HG02642 (cell line): ENCODE measurements around the gene TBC1D8.

Source experiments
- ATAC-seq: cut with Tn5 transposase; IDR thresholded peaks from one replicate; pipeline ENCODE4 v1.9.1; 2021; ENCODE audit warnings: mild to moderate bottlenecking; ENCODE audit not compliant: unreplicated experiment, poor library complexity

The TBC1D8 gene

DNA sequence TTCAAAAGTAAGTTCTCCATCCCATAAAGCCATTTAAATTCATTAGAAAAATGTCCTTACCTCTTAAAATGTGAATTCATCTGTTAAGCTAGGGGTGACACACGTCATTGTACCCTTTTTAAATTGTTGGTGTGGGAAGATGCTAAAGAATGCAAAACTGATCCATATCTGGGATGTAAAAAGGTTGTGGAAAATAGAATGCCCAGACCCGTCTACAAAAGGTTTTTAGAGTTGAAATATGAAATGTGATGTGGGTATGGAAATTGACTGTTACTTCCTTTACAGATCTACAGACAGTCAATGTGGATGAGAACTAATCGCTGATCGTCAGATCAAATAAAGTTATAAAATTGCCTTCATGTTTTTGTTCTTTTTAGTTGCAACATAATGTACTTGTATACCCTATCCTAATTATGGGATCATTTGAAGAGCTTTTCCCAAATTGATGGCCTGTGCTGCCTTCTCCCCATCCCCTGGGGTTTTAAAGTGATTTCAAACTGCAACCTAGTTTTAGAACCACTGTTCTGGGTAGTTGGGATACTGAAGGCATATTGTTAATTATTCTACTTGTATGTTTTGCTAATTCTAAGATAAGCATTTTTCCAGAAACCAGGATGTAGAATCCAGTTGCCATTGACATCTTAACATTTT lies 145.0 kb downstream of the TBC1D8 start:
- ATAC-seq, result no peak

DNA sequence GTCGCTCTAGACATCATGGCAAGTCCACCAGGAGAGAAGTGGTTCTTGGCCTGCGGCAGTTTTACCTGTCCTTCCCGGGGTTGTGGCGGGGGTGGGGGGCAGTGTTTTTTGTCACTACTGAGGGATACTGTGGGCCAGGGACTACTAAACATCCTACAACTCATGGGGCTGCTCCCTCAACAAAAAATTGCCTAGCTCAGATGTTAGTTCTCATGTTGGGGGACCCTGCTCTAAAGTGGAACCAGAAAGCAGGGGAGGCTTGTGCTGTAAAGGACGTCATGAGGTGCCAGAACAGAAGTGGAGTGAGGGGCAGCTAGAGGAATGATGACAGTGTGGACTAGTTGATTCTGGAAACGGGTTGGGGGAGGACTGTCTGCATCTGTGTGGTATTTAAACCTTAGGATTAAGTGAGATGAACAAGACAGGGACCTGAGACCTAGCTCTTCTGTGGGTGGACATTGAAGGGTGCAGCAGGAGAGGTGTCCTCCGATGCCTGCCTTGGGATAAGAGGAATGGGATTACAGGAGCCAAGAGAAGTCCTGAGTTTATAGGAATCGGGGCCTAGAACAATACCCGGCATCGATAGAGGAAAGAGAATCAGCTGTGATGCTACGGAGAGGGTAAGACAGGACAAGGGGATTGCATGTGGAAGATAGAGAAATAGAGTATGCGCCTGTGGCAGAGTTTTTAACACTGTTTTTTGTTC lies 146.4 kb downstream of the TBC1D8 start:
- ATAC-seq, result no peak

DNA sequence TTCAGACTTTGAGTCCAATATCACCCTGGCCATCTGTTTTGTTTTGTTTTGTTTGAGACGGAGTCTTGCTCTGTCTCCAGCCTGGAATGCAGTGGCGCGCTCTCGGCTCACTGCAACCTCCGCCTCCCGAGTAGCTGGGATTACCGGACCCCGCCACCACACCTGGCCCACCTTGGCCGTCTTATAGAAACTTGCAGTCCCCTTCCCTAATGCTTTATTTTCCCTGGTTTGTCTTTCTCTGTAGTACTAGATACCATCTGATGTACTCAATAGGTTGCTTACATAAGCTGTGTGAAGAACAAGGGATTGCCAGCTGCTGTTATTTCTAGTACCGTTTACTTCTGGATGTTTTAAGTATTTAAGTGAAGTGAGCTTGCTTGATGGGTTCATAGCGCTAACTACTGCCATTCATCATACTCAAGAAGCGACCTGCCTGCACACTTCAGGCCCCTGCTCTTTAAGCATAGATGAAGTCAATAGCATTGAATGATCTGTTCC lies 147.9 kb downstream of the TBC1D8 start:
- ATAC-seq, result no peak

DNA sequence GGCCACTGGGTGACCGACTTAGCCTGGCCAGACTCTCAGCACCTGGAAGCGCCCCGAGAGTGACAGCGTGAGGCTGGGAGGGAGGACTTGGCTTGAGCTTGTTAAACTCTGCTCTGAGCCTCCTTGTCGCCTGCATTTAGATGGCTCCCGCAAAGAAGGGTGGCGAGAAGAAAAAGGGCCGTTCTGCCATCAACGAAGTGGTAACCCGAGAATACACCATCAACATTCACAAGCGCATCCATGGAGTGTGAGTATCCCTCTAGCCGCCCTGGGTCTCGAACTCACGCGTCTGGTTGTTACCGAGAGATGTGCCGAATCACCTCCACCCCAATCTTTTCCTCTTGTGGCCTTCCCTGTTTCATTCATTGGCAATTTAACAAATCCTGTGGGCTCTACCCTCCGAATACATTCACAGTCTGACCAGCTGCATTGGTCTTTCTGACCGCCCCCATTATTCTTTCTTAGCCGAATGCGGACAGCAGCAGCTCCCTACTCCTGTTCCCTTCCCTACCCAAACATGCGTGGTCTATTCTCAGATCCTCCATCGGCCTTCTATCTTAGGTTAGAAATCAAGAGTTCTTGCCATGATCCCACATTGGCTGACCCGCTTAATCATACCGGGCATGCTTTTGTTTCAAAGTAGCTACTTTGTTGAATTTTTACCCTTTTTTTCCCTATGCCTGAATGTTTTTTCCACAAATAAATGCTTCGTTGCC lies 148.5 kb downstream of the TBC1D8 start:
- no peak for ATAC-seq

DNA sequence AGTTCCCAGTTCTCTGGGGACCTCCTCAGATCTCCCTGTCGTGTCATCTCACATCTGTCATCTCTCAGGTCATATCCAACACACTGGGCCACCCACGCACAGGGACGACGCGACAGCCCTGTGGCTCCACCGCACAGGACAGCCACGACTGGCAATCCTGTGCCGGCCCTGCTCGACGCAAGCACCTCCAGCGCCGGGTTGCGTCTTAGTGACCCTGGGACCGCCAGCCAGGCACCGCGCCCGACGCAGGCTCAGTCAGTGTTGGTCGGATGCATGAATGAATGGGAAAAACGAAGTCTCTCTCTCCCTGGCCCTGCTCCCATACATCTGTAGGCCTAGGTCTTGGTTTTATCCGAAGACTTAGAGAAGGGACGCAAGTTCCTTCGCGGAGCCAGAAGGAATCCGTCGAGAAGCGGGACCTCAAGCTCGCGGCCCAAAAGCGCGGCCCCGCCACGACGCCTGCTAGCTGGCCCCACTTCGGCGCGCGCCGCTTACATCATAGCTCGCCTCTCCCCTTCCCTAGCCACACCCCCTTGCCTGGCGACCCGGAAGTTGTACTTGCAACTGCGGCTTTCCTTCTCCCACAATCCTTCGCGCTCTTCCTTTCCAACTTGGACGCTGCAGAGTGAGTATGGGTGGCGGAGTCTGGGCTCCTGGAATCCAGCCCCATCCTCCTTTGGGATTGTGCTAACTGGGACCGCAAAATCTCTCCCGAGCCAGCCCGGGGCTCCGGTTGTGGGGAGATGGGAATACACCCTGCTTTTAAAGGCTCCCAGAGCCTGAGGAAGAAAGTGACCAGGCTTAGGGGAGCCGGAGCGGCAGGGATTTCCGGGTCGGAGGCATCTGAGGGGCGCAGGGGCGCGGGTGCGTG lies 149.3 kb downstream of the TBC1D8 start, which contains the start of gene RPL31:
Gene RPL31, plus strand, starts transcription at position 599 of the 871 bp plus-strand sequence. CDS start 413 bp downstream, outside the sequence.
- ATAC-seq, result peak; percentile 97

DNA sequence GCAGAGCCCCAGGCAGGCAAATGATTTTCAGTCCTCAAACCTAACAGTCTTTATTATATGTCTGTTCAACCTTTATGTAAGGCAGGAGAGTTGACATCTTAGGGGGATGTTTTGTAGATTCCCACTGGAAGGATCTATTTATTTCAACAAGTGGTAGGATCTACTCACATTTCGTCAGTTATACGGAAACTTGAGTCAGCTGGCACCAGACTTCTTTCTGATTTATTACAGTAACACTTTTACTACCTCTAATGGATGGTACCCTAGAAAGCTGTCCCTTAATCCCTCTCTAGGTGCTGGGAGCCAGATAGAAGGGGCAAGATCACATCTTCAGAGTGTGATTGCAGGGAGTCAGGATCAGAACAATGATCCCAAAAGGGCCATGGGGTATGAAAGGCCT lies 151.2 kb downstream of the TBC1D8 start:
- ATAC-seq, result no peak

DNA sequence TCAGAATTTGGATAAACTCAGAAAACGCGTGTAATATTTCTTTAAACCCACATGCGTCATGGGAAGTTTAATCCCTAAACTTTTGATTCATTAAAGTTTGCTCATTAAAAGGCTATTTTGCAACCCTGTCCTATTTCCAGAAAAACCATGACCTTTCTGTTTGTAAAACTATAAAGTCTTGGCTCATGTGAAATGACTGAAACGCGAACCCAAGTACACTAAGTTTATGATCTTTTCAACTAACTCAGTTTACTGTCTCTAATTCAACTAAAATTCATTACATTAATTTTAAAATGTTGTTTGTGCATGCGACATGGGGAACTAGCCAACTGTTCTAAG lies 153.0 kb downstream of the TBC1D8 start:
- ATAC-seq, result no peak

DNA sequence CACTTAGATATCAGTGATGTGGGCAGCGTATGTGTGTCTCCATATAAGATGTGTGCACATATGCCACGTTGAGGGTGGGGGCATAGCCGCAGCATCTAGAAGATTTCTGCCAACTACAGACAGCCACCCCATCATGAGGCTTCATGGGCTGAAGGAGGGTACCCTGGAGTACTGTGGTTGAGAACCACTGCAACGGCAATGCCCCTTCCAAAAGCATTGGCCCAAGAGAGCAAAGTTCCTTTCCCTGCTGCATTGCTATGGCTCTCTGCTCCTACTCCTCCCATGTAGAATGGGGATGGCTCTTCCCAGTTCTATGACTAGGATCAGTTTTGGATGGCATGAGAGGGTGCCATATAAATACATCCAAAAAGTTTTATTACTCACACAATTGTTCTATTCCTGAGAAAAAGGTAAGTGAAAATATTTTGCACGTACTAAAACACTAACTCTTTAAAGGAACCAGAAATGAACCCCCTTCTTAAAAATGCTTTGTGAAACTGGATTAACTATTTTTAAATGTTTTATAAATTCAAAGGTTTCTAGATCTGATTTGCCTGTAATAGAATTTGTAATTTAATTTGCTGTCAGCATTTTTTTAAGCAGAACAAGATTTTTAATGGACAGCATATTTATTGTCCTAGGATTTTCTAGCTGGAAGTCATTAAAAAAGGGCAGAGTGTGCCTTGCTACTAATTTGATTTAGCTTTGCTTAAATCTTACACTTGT lies 153.5 kb downstream of the TBC1D8 start:
- ATAC-seq, result no peak

DNA sequence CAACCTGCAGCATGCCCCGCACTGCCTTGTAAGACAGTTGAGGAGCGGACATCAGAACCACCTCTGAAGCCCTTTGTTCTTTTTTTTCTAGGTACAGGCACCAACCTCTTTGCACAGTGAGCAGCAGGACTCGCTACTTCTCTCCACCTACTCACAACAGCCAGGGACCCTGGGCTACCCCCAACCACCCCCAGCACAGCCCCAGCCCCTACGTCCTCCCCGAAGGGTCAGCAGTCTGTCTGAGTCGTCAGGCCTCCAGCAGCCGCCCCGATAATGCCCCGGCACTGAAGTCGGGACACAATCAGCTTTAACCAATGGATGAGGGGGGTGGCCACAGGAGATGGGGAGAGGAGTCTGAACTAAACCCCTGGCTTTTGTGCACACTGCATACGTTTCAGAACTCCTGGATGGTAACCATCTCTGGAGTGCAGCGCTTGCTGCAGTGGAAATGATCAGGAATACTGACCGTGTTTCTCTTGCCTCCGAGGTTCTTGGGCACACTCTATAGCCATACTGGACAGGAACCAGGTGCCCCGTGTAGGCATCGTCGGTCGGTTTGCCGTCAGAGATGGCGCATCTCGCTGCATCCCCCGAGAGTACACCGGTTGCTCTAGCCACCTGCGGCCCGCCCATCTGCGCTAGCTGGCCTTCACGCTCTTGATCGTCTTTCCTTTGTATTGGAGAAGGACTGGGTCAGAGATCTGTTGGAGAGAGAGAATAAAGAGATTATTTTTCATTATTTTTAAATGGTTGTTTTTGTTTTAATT lies 155.7 kb downstream of the TBC1D8 start:
- no peak for ATAC-seq

DNA sequence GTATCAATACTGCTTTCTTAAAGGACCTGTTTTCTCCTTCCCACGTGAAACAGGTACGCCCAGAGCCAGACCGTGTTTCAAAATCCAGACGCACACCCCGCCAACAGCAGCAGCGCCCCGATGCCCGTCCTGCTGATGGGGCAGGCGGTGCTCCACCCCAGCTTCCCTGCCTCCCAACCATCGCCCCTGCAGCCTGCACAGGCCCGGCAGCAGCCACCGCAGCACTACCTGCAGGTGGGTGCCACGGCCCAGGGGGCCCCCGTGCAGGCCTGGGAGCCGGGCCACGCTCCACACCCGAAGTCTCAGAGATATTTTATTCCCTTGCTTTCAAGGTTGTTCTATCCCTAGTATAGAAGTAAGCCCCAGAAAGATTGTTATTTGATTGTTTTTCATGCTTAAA lies 157.9 kb downstream of the TBC1D8 start:
- ATAC-seq, result no peak

DNA sequence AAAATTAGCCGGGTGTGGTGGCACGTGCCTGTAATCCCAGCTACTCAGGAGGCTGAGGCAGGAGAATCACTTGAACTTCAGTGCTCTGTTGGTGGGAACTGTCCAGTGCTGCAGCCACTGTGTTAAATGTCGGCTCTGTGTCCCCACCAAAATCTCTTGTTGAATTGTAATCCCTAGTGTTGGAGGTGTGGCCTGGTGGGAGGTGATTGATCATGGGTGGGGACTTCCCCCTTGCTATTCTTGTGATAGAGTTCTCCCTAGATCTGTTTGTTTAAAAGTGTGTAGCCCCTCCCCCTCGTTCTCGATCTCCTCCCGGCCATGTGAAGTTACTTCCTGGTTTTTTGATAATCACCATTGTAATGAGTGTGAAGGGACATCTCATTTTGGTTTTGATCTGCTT lies 158.9 kb downstream of the TBC1D8 start:
- no peak for ATAC-seq

DNA sequence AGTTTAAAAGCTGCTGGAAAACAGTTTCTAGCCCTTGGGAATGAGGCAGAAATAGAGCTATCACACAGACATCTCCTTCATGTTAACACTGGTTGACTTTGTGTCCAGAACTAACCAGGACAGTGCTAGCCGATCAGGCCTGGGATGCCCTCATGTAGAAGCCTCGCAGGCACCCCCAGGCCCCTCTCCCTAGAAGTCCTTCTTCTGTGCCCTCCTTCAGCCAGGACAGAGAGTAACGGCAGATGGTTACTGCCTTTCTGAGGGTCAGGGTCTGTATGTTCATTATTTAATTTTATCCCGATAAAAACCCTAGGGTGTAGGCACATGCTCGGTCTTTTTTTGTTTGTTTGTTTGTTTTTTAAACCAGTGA lies 159.8 kb downstream of the TBC1D8 start:
- ATAC-seq, result no peak

DNA sequence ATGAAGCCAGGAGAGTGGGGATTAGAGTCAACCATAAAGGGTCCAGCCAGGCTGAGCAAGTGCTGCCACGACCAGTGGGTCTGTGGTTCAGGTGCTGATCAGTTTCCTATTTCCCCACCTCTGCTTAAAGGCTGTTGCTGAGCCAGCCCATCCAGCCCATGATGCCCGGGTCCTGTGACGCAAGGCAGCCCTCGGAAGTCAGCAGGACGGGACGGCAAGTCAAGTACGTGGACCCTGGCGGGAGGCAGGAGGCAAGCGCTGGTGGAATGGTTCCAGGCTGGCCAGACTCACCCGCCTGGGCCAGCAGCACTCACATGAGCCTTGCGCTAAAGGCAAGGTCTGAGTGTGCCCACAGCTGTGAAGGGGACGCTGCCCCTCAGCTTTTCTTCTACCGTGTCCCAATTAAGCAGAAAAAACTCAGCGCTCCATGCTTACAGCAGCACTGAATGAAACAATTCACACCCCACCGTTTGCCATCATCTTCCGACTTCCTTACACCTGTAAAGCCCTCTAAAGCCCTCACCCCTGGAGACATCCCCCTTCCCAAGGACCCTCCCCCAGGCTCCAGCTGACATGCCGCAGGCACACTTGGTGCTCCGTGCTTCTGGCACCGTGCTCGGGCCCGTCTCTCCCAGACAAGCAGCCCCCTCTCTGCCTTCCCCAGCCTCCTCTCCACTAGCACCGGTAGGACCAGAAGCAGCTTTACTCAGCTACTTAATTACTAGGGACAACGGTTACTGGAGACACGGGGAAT lies 160.4 kb downstream of the TBC1D8 start:
- no peak for ATAC-seq

DNA sequence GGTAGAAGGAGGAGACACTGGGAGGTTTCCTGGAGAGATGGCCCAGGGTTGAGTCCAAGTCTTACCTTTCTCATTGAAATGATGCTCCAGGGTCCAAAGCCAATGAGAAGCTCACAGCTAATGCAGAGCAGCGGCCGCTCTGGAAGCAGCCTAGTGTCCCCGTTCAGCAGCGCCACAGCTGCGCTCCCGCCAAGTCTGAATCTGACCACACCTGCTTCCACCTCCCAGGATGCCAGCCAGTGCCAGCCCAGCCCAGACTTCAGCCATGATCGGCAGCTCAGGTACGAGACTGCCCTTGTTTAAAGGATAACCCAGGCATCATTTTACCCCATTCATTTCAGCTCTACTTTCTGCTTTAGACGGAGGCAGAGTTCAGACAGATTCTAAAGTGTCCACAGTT lies 161.0 kb downstream of the TBC1D8 start:
- no peak for ATAC-seq

DNA sequence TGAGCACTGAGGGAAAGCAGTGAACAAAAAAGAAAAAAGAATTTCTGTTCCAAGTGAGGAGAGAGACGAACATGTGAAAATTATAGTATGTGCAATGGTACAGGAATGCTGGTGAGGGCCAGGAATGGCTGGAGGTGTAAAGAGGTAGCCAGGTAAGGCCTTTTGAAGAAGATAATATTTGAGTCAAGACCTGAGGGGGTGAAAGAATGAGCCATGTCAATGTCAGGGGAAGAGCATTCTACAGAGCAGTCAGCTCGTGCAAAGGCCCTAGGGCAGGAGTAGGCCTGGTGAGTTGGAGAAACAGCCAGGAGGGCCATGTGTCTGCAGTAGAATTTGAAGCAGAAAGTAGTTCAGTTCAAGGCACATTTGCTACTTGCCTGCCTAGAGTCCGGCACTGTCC lies 161.5 kb downstream of the TBC1D8 start:
- no peak for ATAC-seq

DNA sequence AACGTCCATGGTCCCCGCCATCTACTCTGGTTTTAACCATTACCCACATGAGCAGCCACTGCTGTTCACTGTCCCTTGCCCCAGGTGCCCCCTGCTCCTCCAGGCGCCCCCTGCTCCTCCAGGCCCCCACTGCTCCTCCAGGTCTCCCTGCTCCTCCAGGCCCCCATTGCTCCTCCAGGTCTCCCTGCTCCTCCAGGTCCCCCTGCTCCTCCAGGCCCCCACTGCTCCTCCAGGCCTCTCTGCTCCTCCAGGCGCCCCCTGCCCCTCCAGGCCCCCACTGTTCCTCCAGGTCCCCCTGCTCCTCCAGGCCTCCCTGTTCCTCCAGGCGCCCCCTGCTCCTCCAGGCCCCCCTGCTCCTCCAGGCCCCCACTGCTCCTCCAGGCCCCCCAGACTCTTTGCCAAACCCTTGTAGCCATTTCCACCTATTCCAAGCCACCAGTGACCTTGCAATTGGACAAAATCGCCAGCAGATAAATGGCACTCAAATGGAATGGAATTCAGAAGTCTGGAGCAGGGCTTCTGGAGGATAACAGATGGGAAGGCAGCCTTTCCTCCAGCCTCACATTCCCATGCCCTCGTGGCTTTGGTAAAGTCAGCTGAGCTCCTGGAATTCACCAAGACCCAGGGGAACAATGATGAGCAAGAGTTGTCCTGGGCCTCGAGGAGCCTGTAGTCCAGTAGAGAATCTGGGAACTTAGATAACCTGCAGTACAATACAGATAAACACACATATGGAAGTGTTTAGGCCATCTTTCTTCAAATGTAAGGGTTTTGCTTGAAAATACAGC lies 162.4 kb downstream of the TBC1D8 start:
- no peak for ATAC-seq

DNA sequence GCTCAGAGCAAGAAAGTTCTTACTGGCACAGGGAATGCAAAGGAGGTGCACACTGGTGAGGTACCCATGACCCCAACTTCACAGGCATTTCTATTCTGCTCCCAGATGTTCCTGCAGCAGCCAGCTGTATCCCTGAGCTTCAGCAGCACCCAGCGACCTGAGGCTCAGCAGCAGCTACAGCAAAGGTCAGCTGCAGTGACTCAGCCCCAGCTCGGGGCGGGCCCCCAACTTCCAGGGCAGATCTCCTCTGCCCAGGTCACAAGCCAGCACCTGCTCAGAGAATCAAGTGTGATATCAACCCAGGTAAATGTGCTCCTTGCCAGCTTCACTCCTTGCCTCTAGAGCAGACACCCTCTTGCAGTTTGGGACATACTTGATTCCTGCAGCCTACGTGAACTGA lies 163.2 kb downstream of the TBC1D8 start:
- no peak for ATAC-seq

DNA sequence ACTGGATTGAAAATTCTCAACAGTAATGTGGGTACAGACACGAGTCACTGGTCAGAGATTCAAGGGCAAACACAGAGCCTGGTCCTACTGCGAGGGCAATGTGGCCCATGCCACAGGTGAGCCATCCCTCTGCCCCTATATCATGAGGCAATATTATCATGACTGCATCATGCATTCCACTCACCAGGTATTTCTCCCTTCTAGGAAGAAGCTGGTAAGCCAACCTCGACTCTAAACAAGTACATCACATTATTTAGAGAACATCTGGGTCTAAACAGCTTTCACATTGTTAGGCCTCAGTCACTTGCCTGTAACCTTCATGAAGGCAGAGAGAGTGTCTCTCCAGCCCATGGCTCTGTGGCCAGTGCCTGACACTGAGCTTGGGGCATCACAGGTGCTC lies 163.6 kb downstream of the TBC1D8 start:
- ATAC-seq, result no peak
